GM19035 (cell line): ENCODE data around the gene MAX.

Source experiments
- ATAC-seq: cut with Tn5 transposase; IDR thresholded peaks from one replicate; pipeline ENCODE4 v1.9.1; 2021; ENCODE audit not compliant: unreplicated experiment

The MAX gene

GRCh38 chr14:65074449-65075150 is 27.7 kb downstream of the MAX start:
- no peak for ATAC-seq

- ATAC-seq, result no peak
Observed at GRCh38 chr14:65073605-65074201, 28.6 kb downstream of the MAX start.

- no peak for ATAC-seq
Observed at GRCh38 chr14:65072937-65073336, 29.4 kb downstream of the MAX start.

- ATAC-seq, result no peak
Observed at GRCh38 chr14:65072256-65072655, 30.1 kb downstream of the MAX start.

- no peak for ATAC-seq
Observed at GRCh38 chr14:65071544-65071943, 30.8 kb downstream of the MAX start.

- ATAC-seq, result no peak
Observed at GRCh38 chr14:65070471-65070976, 31.8 kb downstream of the MAX start.

GRCh38 chr14:65069874-65070413 is 32.4 kb downstream of the MAX start:
- ATAC-seq, result no peak

- ATAC-seq, result no peak
Observed at GRCh38 chr14:65065719-65066118, 36.6 kb downstream of the MAX start.

- ATAC-seq, result no peak
Observed at GRCh38 chr14:65062096-65063075, 39.9 kb downstream of the MAX start.

GRCh38 chr14:65057695-65058094 is 44.6 kb downstream of the MAX start:
- no peak for ATAC-seq

GRCh38 chr14:65054471-65055085 is 47.7 kb downstream of the MAX start:
- no peak for ATAC-seq

- ATAC-seq, result no peak
Observed at GRCh38 chr14:65053466-65053865, 48.9 kb downstream of the MAX start.

- no peak for ATAC-seq
Observed at GRCh38 chr14:65052832-65053231, 49.5 kb downstream of the MAX start.

- no peak for ATAC-seq
Observed at GRCh38 chr14:65045709-65046108, 56.6 kb downstream of the MAX start.

- ATAC-seq, result no peak
Observed at GRCh38 chr14:65045006-65045405, 57.3 kb downstream of the MAX start.

GRCh38 chr14:65044596-65044959 is 57.7 kb downstream of the MAX start:
- no peak for ATAC-seq

- ATAC-seq, result no peak
Observed at GRCh38 chr14:65043893-65044595, 58.3 kb downstream of the MAX start.

GRCh38 chr14:65042731-65043372 is 59.5 kb downstream of the MAX start:
- ATAC-seq, result no peak

GRCh38 chr14:65042296-65042695 is 60.0 kb downstream of the MAX start:
- ATAC-seq, result no peak

- ATAC-seq, result no peak
Observed at GRCh38 chr14:65041434-65041915, 60.8 kb downstream of the MAX start.
